CD4-positive, alpha-beta T cell treated with Interferon alpha-2 for 1 hour (primary cell): ENCODE measurements around the gene RNASET2.
A peak's percentile ranks its signal among the peaks of the same experiment; 100 is the strongest.

Experiments used
- DNase-seq, 2 donors: peaks; one replicate each; pipeline ENCODE4 v3.0.0-alpha.2; 2020 to 2022

RNASET2 gene

DNA sequence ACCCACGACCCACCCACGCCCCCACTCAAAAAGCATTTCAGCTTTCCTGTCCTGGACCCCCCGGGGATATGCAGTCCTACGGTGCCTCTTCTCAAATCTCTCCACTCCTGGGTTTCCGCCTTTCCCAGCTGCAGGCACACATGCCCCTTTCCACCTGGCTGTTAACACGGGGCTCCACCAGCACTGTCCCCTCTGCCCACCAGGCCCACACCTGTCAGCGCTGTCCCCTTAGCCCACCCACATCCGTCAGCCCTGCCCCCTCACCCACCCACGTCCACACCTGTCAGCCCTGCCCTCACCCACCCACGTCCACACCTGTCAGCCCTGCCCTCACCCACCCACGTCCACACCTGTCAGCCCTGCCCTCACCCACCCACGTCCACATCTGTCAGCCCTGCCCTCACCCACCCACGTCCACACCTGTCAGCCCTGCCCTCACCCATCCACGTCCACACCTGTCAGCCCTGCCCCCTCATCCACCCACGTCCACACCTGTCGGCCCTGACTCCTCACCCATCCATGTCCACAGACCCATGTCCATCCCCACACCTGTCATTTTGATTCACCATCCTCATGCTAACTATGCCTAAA is 11.6 kb downstream of the RNASET2 start:
- DNase-seq, result no peak

DNA sequence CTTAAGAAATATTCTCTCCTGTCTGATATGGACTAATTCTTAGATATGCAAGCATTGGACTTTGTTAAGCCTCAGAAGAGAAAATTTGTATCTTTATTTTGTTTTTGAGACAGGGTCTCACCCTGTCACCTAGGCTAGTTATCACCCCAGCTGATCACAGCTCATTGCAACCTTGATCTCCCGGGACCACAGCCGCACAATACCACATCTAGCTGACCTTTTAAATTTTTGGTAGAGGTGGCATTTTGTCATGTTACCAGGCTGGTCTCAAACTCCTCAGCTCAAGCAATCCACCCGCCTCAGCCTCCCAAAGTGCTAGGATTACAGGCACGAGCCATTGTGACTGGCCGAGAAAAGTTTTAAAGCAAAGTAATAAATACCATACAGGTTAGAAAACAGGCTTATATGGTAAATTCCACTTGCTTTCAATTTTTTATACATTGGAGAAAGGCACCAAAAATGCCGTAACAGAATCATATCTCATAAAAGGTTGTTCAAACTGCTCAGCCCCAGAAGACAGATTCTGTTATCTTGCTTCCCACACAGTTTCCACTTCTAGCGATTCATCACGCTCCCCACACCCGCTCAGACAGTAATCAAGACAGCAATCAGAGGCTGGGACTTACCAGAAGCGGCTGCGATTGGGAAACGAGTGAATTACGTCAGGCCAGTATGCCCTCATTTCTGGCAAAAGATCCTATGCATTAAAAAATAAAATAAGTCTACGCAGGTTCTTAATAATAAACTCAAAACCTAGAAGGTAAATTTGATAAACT is 13.8 kb downstream of the RNASET2 start:
- peak; percentile 53 to 73 for DNase-seq

DNA sequence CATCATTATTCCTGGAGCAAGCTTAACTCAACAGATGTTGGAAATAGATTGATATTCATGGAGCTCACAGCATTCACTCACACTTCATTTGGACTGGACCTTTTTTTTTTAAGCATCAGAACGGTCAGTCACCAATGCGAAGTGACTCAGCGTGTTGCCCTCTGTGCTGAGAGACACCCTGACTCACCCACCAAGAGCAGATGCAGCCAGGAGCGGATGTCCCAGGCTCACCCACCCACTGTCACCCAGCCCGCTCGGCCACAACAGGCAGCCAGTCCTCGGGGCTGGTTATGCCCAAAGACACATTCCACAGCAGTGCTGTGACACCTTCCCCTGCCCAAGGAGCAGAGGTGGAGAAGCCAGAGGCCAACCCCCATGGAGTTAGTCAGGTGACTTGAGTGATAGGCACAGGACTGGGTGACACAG is 15.7 kb downstream of the RNASET2 start:
- no peak for DNase-seq

DNA sequence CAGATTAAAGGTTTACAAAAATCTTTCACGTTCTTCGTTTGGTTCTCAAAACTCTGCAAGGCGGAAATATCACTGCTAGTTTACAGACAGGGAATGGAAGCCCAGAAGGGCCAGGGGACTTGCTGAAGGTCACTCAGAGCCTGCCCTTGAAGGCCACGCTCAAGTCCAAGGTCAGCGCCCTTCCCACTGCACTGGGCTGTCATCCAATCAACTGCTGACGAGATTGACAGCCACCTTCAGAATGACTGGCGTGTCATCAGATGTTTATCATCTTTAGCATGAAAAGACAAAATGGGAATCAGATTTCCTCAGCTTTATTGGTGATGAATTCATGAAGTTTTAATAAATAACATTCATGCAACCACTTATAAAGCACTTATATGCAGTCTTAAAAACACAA is 16.5 kb downstream of the RNASET2 start:
- no peak for DNase-seq

DNA sequence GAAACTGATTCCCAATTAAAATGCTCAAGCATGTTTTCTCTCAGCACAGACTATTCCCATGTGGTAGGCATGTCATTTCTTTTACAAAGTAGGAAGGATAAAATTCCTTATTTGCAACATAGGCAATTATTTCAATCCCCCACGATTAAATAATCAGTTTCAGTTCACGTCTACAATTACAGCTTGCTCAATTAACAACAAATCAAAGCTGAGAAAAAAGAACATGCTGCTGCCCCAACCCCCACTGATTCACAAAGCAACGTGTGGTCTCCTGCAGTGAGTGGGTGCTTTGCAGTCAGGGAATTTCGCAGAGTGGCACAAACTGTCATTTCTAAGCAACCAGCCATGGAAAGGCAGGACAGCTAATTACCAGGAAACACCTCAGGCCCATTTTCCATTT is 17.0 kb downstream of the RNASET2 start:
- no peak for DNase-seq

DNA sequence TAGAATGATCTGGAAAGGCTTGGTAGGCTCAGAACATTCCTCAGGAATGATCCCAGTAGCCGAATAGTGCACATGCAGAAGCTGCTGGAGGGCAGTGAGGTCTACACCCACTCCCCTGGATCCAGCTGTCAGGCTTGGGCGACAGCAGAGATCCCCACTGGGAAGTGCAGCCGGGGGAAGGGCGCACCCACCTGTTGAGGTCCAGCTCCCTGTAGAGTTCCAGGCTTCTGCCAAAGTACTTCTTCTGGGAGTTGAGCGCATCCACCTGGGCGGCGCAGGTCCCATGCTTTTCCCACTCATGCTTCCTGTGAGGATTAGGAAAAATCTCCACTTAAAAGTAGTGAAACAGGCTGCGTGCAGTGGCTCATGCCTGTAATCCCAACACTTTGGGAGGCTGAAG is 17.6 kb downstream of the RNASET2 start:
- DNase-seq, result no peak

DNA sequence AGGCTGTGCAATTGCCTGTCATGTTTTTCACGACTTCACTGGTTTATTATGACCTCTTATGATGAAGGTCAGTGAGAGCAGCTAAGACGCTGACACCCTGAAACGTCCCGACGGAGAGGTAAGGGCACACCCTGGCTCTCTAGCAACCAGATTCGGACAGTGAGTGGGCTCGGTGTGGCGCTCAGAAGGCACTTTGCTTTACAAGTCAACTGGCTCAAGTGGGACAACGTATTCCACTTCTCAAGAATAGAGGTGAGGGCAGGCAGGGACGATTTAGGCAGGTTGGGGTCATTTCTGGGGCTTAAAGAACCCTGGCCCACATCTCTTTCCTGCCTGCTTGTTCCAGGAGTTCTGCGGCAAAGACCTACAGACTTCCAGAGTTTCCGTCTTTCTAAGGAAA is 18.2 kb downstream of the RNASET2 start:
- no peak for DNase-seq

DNA sequence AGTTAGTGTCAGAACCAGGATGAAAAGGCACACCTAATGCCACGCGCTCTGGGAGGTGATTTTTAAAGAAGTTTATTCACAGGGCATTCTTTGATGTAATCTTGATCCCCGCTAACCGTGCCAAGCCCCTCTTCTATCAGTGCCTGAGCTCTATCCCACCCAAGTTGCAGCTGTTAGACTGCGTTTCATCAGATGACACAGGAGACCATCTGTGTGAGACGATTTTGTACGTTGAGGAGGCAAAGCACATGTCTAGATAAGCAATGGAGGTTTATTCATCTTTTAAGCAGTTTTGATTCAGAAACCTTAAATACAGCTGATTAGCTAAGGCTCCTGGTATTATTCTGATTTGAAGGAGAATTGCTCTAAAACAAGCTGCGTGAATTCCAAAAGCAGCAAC is 18.6 kb downstream of the RNASET2 start:
- DNase-seq, result no peak

DNA sequence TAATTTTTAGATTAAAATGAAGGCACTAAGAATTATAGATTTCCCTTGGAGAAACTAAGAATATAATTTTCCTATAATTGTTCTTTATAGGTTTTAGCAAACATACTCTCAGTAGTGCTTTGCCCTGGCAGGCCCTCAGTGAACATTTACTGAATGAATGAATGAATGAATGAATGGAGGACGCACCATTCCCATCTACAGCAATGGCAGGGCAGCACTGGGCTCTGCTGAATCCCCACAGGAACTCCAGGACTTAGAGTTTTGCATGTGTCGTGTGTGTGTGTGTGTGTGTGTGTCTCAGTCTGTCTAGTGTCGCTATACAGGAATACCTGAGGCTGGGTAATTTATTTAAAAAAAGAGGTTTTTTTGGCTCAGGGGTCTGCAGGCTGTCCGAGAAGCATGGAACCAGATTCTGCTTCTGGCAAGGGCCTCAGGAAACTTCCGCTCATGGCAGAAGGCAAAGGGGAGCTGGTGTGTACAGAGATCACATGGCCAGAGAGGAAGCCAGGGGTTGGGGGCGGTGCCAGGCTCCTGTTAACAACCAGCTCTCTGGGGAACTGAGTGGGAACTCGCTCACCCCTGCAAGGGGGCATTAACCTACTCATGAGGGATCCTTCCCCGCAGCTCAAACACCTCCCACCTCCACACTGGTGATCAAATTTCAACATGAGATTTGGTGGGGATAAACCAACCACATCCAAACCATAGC is 20.1 kb downstream of the RNASET2 start:
- DNase-seq, result no peak

DNA sequence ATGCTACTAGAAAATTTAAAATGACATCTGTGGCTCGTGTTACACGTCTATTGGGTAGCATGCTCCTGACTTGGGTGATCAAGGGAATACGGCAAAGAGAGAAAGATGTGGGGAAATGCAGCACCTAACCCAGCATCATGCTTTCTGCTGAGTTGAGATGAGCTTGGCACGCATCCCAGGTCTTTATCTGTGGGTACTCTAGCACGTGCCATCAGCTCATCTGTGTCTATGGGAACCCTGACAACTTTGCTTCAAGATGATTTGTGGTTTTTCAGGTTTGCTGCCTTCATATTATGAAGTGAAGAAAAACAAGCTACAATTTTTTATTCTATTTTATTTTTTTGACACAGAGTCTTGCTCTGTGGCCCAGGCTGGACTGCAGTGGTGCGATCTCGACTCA is 21.0 kb downstream of the RNASET2 start:
- no peak for DNase-seq

DNA sequence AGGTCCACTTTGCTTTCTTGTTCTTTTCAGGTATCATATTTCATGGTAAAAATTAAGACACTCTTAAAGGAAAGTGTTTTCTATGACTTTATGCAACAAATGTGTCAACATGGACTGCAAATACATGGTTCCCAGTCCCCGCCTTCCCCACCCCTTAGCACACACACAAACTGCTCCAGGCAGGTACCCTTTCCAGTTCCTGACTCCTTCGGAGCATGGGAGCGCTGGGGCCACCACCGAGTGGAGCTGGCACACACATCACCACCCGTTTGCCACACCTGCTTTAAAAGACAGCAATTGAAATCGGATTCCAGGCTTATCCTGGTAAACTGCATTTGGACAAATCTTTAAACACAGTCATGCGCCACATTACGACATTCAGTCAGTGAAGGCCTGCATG is 22.2 kb downstream of the RNASET2 start:
- no peak for DNase-seq

DNA sequence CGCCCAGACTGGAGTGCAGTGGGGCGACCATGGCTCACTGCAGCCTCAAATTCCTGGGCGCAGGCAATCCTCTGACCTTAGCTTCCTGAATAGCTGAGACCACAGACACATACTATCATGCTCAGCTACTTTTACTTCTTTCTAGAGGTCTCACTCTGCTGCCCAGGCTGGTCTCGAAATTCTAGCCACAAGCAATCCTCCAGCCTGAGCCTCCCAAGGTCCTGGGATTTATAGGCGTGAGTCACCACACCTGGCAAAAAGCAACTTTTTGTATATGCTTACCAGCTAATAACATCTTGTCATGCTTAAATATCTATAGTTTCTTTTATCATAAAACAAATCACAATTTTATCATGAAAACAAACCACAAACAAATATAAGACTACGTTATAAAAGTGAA is 23.0 kb downstream of the RNASET2 start:
- DNase-seq, result no peak

DNA sequence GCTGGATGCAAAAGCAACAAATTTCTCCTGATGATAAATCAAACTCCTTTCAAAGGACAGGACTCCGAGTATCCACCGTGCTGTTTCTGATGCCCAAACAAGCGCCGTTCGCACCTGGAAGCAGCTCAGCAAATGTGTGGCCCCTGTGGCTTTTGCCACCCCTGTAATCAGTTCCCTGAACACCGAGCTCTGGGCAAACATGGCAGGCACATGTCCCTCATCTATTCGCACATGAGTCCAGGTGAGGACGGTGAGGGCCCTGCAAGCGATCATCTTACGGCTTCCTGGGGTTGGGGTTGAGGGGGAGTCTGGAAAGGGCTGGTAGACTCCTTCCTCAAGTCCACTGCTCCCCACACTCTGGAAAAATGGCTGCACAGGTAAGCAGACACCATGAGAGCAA is 23.7 kb downstream of the RNASET2 start:
- DNase-seq, result no peak

DNA sequence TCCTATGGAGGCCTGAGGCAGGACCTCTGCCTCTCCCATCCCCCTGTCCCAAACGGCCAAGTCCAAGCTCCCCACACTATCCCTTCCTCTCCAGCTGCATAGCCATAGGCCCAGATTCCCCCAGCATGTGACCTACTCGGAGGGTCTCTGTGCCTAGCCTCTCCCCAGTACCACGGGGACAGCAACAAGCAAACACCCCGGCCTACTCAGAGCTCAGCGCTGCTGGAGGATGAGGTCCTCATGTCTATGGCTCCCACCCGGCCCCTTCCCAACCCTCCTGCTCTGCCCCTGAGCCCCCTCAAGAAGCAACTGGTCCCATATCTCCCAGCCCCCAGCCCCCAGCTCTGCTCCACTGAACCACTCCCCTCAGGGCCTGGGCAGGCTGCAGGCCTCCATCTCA is 24.2 kb downstream of the RNASET2 start:
- DNase-seq, result no peak

DNA sequence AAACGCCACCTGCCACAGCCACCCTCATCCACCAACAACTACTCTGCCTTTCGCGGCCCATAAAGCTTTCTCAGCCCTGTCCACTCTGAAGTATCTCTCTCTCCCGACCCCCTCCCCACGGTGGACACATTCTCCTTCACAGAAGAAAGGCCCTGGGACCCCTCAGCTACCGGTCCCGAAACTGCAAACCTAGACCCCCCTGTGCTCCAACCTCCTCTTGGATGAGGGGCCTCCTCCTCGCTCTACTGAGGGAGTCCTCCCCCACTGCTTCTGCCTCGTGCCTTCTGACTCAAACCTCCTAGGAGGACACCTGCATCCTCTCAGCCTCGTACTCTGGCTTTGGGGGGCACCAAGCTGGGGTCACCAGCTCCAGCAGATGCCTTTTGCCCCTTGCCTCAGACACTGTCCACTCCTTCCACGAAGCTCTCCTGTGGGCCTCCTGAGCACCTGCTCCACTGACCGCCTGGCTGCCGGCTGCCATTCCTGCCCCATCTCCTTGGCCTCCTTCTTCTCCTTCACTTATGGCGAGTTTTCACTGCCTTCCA is 24.9 kb downstream of the RNASET2 start:
- no peak for DNase-seq

DNA sequence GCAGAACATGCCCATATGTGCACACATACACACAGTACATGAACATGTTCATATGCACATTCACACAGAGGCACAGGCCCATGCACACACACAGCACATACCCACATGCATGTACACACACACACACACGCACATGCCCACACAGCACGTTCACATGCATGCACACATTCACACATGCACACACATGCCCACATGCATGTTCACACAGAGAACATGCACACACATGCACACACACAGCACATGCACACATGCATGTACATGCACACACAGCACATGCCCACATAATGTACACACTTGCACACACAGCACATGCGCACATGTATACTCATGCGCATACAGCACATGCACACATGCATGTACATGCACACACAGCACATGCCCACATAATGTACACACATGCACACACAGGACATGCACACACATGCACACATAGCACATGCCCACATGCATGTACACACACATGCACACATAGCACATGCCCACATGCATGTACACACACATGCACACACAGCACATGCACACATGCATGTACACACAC is 25.9 kb downstream of the RNASET2 start:
- no peak for DNase-seq

DNA sequence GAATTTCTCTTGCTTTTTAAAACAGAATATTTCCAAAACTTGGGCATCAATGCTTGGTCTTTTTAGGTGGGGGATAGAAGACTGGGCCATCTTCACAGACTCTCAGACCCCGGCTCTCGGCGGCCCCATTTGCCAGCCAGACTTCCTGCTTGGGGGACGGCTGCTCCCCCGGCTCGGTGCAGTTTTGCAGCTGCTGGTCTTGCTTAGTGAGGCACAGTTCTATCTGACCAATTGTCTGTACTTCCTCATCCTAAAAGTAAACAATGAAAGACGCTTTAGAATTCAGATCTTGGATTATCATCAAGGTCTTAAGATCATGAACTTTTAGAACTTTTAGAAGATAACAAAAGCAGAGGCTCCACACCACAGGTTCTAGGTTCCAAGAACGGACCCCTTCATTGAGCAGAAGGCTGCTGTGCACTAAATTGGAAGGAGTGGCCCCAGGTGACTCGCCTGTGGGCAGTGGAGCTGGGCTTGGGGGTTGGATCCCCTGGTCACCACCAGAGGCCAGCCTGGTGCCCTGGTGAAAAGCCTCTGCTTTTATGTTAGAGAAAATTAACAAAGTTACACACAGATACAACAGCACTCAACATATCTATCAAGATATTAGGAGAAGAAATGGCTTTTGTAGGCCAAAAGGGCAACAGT is 26.7 kb downstream of the RNASET2 start:
- DNase-seq, result no peak

DNA sequence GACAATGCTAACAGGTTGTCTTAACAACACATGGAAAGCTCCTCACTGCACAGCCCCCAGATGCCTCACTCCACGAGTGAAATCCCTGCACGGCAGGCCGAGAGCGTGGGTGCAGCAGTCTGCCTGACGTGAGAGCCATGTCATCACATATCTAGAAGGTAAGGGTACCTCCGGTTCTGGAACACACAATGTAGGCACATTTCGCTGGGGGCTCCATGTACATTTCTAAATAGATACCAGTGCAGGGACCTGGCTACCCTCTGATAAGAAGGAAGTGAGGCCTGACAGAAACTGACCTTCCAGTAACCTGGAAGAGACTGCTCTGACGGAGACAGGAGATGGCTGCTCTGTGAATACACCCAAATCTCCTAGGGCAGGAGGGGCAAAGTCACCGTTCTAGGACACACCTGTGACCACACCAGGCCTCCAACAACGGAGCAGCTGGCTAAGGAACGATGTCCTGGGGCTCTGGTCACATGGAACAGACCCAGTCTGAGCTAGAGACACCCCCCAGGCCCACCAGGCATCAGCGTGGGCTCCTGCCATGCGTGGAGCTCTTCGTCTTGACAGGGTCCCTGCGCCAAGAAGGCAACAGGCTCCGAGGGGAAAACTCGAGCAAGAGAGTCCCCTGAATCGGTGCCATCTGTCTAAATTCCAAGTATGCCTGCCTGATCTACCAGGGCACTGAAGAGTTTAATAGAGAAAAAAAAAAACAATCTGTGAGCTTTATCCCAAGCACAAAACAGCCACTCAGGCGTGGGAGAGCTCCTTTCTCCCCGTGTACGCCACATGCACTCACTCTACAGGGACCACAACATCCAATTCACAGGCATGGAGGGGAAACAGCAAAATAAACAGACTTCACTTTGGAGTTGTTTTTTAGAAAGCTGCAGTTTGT is 27.5 kb downstream of the RNASET2 start:
- no peak for DNase-seq

DNA sequence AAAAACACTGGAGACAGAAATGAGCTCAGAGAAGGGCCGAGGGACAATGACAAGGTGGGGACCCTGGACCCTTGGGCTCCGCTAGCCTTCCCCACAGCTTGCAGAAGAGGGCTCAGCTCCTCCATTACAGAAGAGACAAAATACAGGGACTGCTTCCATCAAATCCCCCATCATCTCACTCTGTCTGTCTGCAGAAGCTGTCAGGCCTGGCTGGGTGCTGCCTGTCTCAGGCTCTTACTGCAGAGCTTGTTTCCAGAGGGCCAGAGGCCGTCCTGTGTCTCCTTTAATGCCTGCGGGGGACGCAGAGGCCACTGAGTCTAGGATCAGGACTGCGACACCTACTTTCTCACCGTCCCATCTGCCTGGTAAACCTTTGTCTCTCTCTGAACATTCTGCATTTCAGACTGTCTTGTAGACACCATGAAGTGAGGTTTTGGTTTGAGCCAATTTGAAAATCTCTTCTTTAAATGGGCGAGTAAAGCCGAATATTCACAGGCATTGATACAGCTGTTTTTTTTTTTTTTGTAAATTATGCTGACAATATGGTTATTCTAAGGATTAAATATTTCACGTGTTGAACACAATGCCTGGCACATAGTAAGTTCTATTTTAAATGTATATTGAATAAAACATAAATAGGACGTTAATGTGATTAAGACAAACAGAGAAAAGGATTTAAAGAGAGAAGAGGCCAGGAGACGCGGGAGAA is 28.3 kb downstream of the RNASET2 start:
- DNase-seq, result no peak

DNA sequence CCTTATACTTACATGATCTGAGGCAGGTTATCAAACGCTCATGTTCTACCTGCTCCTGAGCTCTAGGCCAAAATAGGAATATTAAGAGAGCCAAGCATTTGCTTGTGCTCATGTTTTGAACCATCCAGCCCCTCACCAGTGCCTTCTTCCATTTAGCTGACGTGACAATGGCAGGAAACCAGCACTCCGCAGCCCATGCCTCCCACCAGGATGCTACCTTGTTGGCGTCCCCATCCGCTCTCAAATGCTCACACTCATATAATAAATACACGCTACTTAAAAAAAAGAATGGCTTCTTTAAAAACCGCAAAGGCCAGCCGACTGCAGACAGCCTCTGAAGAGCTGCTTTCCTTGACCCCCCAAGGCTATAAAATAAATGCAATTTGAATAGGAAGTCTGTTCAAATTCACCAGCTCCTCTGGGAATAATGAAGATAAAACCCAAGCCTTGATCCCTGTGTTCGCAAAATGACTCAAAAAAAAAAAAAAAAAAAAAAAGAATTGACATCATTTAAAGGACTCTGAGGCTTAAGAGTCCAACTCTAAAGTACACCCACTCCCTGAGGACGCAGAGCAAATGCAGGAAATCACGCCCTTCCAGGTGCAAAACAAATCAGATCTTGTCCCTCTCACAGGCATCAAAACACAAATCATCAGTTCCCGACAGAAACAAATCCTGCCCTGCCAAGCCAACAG is 29.0 kb downstream of the RNASET2 start:
- DNase-seq, result no peak

DNA sequence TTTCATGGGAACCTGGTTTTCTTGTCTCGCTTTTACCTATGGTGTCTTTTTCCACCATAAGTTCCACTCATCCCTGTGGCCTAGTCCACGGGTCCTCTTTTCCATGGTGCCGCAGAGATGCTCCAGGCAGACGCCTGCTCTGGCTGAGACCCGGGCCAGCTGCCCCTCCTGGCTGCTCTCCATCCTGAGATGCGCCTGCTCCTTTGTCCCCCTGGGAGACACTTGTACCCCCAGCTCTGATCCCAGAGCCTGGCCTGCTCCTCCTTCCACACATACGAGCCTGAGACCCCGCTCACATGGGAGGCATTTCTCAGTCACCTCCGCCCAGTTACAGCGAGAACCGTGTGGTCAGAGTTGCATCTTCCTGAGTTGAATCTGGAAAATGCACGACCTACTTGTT is 29.6 kb downstream of the RNASET2 start:
- no peak for DNase-seq
